Measurements from ENCODE around the gene SPRYD3. TPM values are rescaled to one million over a fixed set of nuclear protein-coding genes. Genes with fewer than 3 reads are reported as not detected.
A peak's percentile ranks its signal among the peaks of the same experiment; 100 is the strongest.

The SPRYD3 gene
- polyA plus RNA-seq, 3 donors: 17.8 to 26.9 (median 21.8) TPM

DNA sequence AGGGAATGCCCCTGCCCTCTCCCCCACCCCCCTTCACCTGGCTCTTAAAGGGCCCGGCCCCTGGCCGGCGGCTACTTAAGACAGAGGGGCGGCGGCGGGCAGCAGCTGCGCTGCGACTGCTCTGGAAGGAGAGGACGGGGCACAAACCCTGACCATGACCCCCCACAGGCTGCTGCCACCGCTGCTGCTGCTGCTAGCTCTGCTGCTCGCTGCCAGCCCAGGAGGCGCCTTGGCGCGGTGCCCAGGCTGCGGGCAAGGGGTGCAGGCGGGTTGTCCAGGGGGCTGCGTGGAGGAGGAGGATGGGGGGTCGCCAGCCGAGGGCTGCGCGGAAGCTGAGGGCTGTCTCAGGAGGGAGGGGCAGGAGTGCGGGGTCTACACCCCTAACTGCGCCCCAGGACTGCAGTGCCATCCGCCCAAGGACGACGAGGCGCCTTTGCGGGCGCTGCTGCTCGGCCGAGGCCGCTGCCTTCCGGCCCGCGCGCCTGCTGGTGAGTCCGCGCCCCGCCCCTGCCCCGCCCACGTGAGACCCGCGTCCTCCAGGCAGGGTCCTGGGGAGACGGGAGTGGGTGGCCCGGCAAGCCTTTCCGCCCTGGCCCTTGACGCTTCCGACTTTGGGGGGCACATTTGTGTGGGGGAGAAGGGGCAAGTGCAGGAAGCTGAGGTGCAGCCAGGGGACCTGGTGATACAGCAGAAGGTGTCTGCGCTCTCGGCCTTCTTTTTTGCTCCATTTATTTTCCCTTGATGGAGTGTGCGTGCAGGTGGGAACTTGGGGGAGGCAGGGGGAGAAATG lies 18.6 kb upstream of the SPRYD3 start, which contains the start of gene IGFBP6:
Gene IGFBP6, plus strand, starts transcription at position 104 of the 790 bp plus-strand sequence. Its CDS starts 51 bp downstream, at position 155.
- WGBS (ENCODE audit: insufficient coverage): under 1% methylated on average over 39 of the region's 51 CpGs
- no peak within 1 kb of the TSS for H3K27ac ChIP-seq (ENCODE audit: low read depth in 1 of 2, low read length in 2 of 2)
- peak within 1 kb of the TSS; percentile 93 for H3K4me2 ChIP-seq (replicated peaks; ENCODE audit: extremely low read depth, low read length, poor library complexity, severe bottlenecking)
- H3K36me3 ChIP-seq (replicated peaks in 1 of 2; ENCODE audit: control insufficient read depth in 1 of 2, insufficient read depth in 2 of 2, low read length in 2 of 2): no peaks in the 10 kb centered on the region
- peaks cover 0 to 13% of the 10 kb centered on the region in 2 donors for H3K36me3 Mint-ChIP-seq
- H3K27me3 Mint-ChIP-seq (ENCODE audit: low read depth in 3 of 3): peaks cover 29 to 34% (median 33%) of the 10 kb centered on the region in 3 donors
- H3K9ac ChIP-seq (ENCODE audit: insufficient read depth, low read length, poor library complexity, severe bottlenecking): peak within 1 kb of the TSS; percentile 46
- H3K4me3 Mint-ChIP-seq: peak within 1 kb of the TSS; percentile 79 to 94
- intact Hi-C loops (cut with micrococcal nuclease): loop anchor here in 1 of 2 donors (2.0 to 10.0 kb wide), 2 partner anchors 19 to 53 kb away; partner anchors contain the start of gene SPRYD3
- no peaks in the 10 kb centered on the region for H4K20me1 ChIP-seq (ENCODE audit: insufficient read depth, low read length)
- H3K4me1 ChIP-seq (ENCODE audit: control insufficient read depth in 1 of 2, insufficient read depth in 2 of 2, low read length in 2 of 2): peaks cover 60% of the 10 kb centered on the region in 2 donors
- peaks cover 51% of the 10 kb centered on the region for H3K4me1 Mint-ChIP-seq
- peak within 1 kb of the TSS in 5 of 7 donors; percentile 31 to 77 (median 41) for H3K27ac Mint-ChIP-seq
- peaks cover 15 to 24% of the 10 kb centered on the region in 2 donors for H3K27me3 ChIP-seq (ENCODE audit: control insufficient read depth in 2 of 2, insufficient read depth in 2 of 2, low read length in 2 of 2)
- TF ChIP-seq, protein P1, sequence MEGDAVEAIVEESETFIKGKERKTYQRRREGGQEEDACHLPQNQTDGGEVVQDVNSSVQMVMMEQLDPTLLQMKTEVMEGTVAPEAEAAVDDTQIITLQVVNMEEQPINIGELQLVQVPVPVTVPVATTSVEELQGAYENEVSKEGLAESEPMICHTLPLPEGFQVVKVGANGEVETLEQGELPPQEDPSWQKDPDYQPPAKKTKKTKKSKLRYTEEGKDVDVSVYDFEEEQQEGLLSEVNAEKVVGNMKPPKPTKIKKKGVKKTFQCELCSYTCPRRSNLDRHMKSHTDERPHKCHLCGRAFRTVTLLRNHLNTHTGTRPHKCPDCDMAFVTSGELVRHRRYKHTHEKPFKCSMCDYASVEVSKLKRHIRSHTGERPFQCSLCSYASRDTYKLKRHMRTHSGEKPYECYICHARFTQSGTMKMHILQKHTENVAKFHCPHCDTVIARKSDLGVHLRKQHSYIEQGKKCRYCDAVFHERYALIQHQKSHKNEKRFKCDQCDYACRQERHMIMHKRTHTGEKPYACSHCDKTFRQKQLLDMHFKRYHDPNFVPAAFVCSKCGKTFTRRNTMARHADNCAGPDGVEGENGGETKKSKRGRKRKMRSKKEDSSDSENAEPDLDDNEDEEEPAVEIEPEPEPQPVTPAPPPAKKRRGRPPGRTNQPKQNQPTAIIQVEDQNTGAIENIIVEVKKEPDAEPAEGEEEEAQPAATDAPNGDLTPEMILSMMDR (IDR thresholded peaks at IDR 0.05): no peak
- no peaks in the 10 kb centered on the region for H3K9me3 ChIP-seq (replicated peaks in 1 of 2; ENCODE audit: control insufficient read depth in 1 of 2, insufficient read depth in 1 of 2, low read length in 2 of 2)
- peaks cover 0 to 4% (median 0%) of the 10 kb centered on the region in 7 donors for H3K9me3 Mint-ChIP-seq
- H2AFZ ChIP-seq (ENCODE audit: insufficient read depth, low read depth, low read length, poor library complexity, severe bottlenecking): peak within 1 kb of the TSS; percentile 85
- no peaks in the 10 kb centered on the region for H3K79me2 ChIP-seq (ENCODE audit: insufficient read depth, low read length)
- H3K4me3 ChIP-seq (replicated peaks in 1 of 3; ENCODE audit: low read depth in 2 of 3, low read length in 3 of 3): peak within 1 kb of the TSS; percentile 17 to 75 (median 25)
- DNase-seq: peak; percentile 23 to 47 (median 41)

DNA sequence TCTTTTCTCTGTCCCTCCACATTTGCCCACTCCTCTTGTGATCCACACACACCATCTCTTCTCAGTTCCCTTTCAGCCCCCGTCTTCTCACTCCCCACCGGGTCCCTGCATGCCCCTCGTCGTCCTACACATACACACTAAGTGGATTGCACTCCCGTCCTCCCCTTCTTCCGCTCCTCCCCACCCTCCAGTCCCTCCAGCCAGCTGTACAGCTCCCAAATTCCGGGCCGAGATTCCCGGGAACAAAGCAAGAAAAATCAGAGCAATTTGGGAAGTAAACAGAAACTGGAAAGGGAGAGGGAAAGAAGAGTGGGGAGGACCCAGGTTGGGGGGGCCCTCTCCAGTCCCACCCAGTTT lies 18.0 kb upstream of the SPRYD3 start:
- Histone ChIP-seq H3K36me3 (replicated peaks in 1 of 2; ENCODE audit: control insufficient read depth in 1 of 2, insufficient read depth in 2 of 2, low read length in 2 of 2) (no peaks in the 10 kb centered on the region), H3K4me3 (replicated peaks in 1 of 3; ENCODE audit: low read depth in 2 of 3, low read length in 3 of 3) (peak overlapping the region; percentile 17 to 75 (median 25)), H3K4me1 (ENCODE audit: control insufficient read depth in 1 of 2, insufficient read depth in 2 of 2, low read length in 2 of 2) (peaks cover 54% of the 10 kb centered on the region in 2 donors), H3K27ac (ENCODE audit: low read depth in 1 of 2, low read length in 2 of 2) (no peak overlapping the region), H3K79me2 (ENCODE audit: insufficient read depth, low read length) (no peaks in the 10 kb centered on the region), H3K4me2 (replicated peaks; ENCODE audit: extremely low read depth, low read length, poor library complexity, severe bottlenecking) (peak overlapping the region; percentile 93), H2AFZ (ENCODE audit: insufficient read depth, low read depth, low read length, poor library complexity, severe bottlenecking) (peak overlapping the region; percentile 85), H3K9me3 (replicated peaks in 1 of 2; ENCODE audit: control insufficient read depth in 1 of 2, insufficient read depth in 1 of 2, low read length in 2 of 2) (no peaks in the 10 kb centered on the region), H4K20me1 (ENCODE audit: insufficient read depth, low read length) (no peaks in the 10 kb centered on the region), H3K9ac (ENCODE audit: insufficient read depth, low read length, poor library complexity, severe bottlenecking) (peak overlapping the region; percentile 46), H3K27me3 (ENCODE audit: control insufficient read depth in 2 of 2, insufficient read depth in 2 of 2, low read length in 2 of 2) (peaks cover 15 to 24% of the 10 kb centered on the region in 2 donors)
- Mint-ChIP-seq H3K36me3 (peaks cover 0 to 13% of the 10 kb centered on the region in 2 donors), H3K4me3 (peak overlapping the region; percentile 79 to 94), H3K9me3 (peaks cover 0 to 4% (median 0%) of the 10 kb centered on the region in 7 donors), H3K4me1 (peaks cover 45% of the 10 kb centered on the region), H3K27me3 (ENCODE audit: low read depth in 3 of 3) (peaks cover 29 to 34% (median 32%) of the 10 kb centered on the region in 3 donors), H3K27ac (peak overlapping the region in 3 of 7 donors; percentile 30 to 57 (median 46))
- 0% methylated on average over 2 of the region's 9 CpGs for WGBS (ENCODE audit: insufficient coverage)
- intact Hi-C loops (cut with micrococcal nuclease): loop anchor here in 1 of 2 donors (10.0 kb wide), 1 partner anchor 52 kb away; no protein-coding TSS in a partner anchor
- DNase-seq: no peak
- TF ChIP-seq, protein P1 (IDR thresholded peaks at IDR 0.05): no peak
